ENCODE measurements around the gene VPS39.

DNA sequence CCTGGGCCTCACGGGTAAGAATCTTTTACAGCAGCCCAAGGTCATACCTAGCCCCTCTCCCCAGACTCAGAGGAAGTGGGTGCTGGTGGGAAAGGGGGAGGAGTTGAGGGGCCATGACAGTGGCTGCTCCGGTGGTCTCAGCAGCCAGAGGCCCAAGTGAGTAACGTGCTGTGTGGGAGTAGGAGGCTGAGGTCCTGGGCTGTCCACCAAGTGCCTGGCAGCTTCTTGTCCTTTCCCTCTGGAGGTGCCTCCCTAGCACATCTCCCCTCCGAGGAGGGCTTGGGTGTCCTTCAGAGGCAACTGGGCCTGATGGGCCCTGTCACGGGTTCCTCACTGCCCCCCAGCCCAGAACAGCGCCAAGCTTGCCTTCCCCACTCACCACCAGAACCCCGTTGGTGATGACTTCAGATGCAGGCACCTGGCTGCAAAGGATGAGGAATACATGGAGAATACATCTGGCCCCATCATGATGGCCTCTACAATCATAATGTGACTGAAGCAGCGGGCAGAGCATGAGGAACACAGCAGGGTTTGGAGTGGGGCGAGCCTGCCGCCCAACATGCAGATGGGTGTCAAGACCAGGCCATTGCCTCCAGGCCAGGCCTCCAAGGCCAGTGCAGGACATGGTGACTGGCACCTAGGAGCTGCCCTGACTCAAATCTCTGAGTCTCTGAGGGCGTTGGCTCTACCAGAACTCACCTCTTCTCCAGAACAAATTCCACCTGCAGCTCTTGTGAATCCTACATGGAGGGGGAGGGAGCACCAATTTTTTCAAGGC is 55.0 kb downstream of the VPS39 start:
- TF ChIP-seq, protein P1, sequence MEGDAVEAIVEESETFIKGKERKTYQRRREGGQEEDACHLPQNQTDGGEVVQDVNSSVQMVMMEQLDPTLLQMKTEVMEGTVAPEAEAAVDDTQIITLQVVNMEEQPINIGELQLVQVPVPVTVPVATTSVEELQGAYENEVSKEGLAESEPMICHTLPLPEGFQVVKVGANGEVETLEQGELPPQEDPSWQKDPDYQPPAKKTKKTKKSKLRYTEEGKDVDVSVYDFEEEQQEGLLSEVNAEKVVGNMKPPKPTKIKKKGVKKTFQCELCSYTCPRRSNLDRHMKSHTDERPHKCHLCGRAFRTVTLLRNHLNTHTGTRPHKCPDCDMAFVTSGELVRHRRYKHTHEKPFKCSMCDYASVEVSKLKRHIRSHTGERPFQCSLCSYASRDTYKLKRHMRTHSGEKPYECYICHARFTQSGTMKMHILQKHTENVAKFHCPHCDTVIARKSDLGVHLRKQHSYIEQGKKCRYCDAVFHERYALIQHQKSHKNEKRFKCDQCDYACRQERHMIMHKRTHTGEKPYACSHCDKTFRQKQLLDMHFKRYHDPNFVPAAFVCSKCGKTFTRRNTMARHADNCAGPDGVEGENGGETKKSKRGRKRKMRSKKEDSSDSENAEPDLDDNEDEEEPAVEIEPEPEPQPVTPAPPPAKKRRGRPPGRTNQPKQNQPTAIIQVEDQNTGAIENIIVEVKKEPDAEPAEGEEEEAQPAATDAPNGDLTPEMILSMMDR (IDR thresholded peaks at IDR 0.05): no peak
- no peak for TF ChIP-seq EZH2 (IDR thresholded peaks at IDR 0.05)
